ENCODE results near the gene NIPAL1.

The NIPAL1 gene

GRCh38 chr4:48065587-48066052 is 49.0 kb downstream of the NIPAL1 start:
- DNase-seq (ENCODE audit: low spot score), result no peak

- DNase-seq (ENCODE audit: low spot score), result no peak
Measured at GRCh38 chr4:48067536-48067935, 51.0 kb downstream of the NIPAL1 start.

DNA sequence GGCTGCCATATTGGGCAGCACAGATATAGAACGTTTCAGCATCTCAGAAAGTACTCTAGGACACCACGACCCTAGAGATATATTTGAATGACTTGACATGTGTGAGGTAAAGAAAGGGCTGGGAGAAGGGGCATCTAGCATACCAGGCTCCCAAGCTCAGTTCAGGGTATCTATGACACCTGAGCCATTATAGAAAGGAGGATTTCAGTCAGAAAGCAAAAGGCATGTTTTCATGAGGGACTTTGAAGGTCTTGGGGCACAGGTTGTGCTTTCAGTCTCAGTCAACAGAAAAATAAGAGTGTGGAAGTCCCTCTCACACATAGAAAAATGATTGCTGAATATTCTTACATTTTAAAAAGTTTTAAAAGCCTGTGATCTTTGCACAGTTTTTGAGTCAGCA is 51.6 kb downstream of the NIPAL1 start:
- DNase-seq (ENCODE audit: low spot score), result no peak

GRCh38 chr4:48069026-48069425 is 52.5 kb downstream of the NIPAL1 start:
- DNase-seq (ENCODE audit: low spot score), result no peak

GRCh38 chr4:48071191-48071590 is 54.6 kb downstream of the NIPAL1 start:
- no peak for DNase-seq (ENCODE audit: low spot score)

- no peak for DNase-seq (ENCODE audit: low spot score)
Measured at GRCh38 chr4:48073567-48074103, 57.1 kb downstream of the NIPAL1 start.

GRCh38 chr4:48074657-48075056 is 58.1 kb downstream of the NIPAL1 start:
- DNase-seq (ENCODE audit: low spot score), result no peak

GRCh38 chr4:48078425-48078824 is 61.9 kb downstream of the NIPAL1 start:
- DNase-seq (ENCODE audit: low spot score), result no peak

DNA sequence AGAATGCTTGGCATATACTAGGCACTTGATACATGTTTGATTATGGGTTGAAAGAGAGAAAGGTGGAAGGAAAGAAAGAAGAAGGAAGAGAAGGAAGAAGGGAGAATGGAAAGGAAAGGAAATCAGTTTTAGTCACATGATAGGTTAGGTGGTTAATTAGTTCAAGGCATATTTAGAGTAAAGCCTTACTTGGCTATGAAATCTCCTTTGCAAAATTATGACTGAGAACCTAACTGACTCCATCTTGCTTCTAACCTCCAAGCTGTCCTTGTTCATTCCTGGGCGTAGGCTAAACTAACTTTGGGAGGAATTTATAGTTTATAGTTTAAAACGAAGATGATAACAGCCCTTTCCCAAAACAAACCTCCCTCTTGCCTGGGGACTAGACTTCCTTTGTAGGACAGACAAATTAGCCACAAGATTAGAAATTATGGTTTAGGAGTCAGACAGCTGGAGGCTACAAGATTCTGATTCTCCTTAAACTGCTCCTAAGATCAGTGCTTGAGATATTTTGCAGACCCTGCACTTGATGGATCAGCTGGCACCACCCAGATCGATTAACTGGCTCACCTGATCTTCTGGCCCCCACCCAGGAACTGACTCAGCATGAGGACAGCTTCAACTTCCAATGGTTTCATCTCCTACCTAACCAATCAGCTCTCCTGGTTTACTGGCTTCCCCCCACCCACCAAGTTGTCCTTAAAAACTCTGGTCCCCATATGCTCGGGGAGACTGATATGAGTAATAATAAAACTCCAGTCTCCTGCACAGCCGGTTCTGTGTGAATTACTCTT is 62.5 kb downstream of the NIPAL1 start:
- DNase-seq (ENCODE audit: low spot score), result no peak

- no peak for DNase-seq (ENCODE audit: low spot score)
Measured at GRCh38 chr4:48079972-48080391, 63.4 kb downstream of the NIPAL1 start.

GRCh38 chr4:48081196-48081595 is 64.6 kb downstream of the NIPAL1 start:
- no peak for DNase-seq (ENCODE audit: low spot score)

GRCh38 chr4:48082956-48083355 is 66.4 kb downstream of the NIPAL1 start:
- DNase-seq (ENCODE audit: low spot score), result no peak

- no peak for DNase-seq (ENCODE audit: low spot score)
Measured at GRCh38 chr4:48085821-48086589, 69.4 kb downstream of the NIPAL1 start.
